Cardiac septum (tissue), 1 donor: Measurements from ENCODE around the gene RNF14. TPM values are rescaled to one million over a fixed set of nuclear protein-coding genes. Genes with fewer than 3 reads are reported as not detected.
"Not testable (repeated sequence)": the region's sequence is repeated elsewhere in the genome, so short reads cannot be mapped to it uniquely, and the experiment has no call there.

Experiments
- DNase-seq: peaks from one replicate; pipeline ENCODE4 v3.0.0-alpha.2; 2020; ENCODE audit warnings: low spot score
- intact Hi-C: fragments of 100-400 bp; cut with DNase I; formaldehyde crosslinking; loops from one replicate; pipeline ENCODE4 v1.14.0; 2022
- total RNA-seq: library from RNA; stranded (reverse); fragmentation: NEBNext Ultra II Directional; extraction: Animal tissue kit (Norgen Biotek cat#: 25700); gene quantifications from one replicate; pipeline ENCODE4 v1.2.1, GENCODE V29; 2021
- donor health status: DM: no; HTN: no; CAD: no.

RNF14 gene
- total RNA-seq, 1 donor from 2014 or later = 104 TPM

- no peak for DNase-seq
- intact Hi-C loops = no loop called here
These were observed 66.1 kb downstream of the RNF14 start for GRCh38 chr5:142034994-142035393.

DNA sequence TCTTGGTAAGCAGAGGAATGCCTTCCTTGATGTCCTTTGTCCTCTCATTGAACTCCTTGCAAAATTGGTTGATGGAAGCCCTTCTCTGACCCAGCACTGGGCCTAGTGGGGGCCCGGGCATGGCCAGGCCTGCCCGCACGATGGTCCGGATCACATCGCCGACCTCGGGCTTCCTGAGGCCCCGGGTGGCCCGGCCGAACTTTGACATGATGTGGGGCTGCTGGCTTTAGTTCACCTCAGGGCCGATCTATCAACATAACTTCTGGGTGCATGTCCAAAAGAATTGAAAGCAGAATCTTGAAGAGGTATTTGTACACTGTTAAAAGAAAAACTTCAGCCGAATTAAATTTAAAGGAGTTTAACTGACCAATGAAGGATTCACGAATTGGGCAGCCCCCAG lies 68.0 kb downstream of the RNF14 start:
- no peak for DNase-seq
- intact Hi-C loops = no loop called here

- DNase-seq, intact Hi-C loops: not testable (repeated sequence)
These were observed 68.7 kb downstream of the RNF14 start for GRCh38 chr5:142037599-142037998.

DNA sequence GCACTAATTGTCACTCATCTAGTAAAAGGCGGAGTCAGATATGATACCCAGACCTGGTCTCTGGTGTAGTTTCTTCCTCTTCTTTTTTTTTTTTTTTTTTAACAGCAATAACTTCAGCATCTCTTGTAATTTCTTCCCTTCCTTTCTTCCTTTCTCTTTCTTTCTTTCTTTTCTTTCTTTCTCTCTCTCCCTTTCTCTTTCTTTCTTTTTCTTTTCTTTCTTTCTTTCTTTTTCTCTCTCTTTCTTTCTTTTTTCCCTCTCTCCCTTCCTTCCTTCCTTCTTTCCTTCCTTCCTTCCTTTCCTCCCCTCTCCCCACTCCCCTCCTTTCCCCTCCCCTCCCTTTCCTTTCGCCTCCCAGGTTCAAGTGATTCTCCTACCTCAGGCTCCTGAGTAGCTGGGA lies 69.8 kb downstream of the RNF14 start:
- intact Hi-C loops = no loop called here
- no peak for DNase-seq

Other genes with a start within 250 kb of the RNF14 start
- 16.9 TPM for gene PCDH1, start 90.7 kb upstream of the RNF14 start, total RNA-seq
- gene DELE1, start 45.2 kb upstream of the RNF14 start, total RNA-seq = 115 TPM
- 4.9 TPM for gene PCDH12, start 10.9 kb upstream of the RNF14 start, total RNA-seq
- 17.3 TPM for gene GNPDA1, start 43.9 kb downstream of the RNF14 start, total RNA-seq
- gene NDFIP1, start 139.7 kb downstream of the RNF14 start, total RNA-seq = 58.8 TPM